ENCODE results near the gene RBM24. TPM values are rescaled to one million over a fixed set of nuclear protein-coding genes. Genes with fewer than 3 reads are reported as not detected.

RBM24 gene
- total and polyA plus RNA-seq, 2 donors (not counting 3 experiments of a cell fraction or from before 2014, with no cell fraction given) = 6.6 to 6.7 TPM

DNA sequence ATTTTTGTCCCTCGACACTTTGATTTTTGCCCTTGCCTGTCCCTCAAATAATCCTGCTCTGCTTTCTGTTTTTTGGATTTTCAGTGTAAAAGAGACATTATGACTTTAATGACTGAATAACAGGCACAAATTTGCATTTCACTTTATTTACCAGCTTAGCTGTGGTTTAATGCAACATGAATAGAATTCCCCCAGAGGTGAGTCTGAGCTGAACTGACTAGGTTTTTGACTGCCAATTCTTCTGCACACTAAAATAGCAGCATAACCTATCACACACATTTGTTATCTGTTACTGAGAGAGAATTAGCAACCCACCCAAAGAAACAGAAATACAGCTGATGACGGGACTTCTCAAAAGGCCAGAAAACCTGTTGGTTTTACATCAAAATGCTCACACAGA lies 3.9 kb upstream of the RBM24 start:
- CTCF ChIA-PET = no interaction called here
- H3K4me2 ChIP-seq (ENCODE audit: insufficient read depth, low read length) = no peak overlapping the region
- intact Hi-C loops (cut with micrococcal nuclease) = no loop called here

More for the DNA sequence above, 3.9 kb upstream of the RBM24 start:
- FAIRE-seq (no peak), DNase-seq (ENCODE audit: low read depth, low spot score) (no peak)
- dilution Hi-C loops (cut with MboI; ENCODE audit: extremely low pct_ligation_motif_present, low sequenced_read_pairs) = no loop called here
- H3K9me3 ChIP-seq (replicated peaks; ENCODE audit: control insufficient read depth, insufficient read depth, low read length) = no peaks in the 10 kb centered on the region
- TF ChIP-seq POLR2A (IDR thresholded peaks at IDR 0.05; ENCODE audit: low read depth, low read length) (no peak), MYC (IDR thresholded peaks at IDR 0.05; ENCODE audit: low read depth, low read length) (no peak), JUN (IDR thresholded peaks at IDR 0.05; ENCODE audit: borderline replicate concordance, insufficient read depth, insufficient read length, low read depth) (no peak), FOS (IDR thresholded peaks at IDR 0.05; ENCODE audit: borderline replicate concordance, insufficient read depth, low read length) (no peak), POLR2AphosphoS5 (IDR thresholded peaks at IDR 0.05; ENCODE audit: insufficient read depth, low read depth, low read length) (no peak), GATA2 (IDR thresholded peaks at IDR 0.05; ENCODE audit: insufficient read depth, insufficient read length, low read depth, low read length) (no peak), EZH2 (IDR thresholded peaks at IDR 0.05; ENCODE audit: borderline replicate concordance, low read depth, low read length, severe bottlenecking) (no peak)
- TF ChIP-seq, protein P1, sequence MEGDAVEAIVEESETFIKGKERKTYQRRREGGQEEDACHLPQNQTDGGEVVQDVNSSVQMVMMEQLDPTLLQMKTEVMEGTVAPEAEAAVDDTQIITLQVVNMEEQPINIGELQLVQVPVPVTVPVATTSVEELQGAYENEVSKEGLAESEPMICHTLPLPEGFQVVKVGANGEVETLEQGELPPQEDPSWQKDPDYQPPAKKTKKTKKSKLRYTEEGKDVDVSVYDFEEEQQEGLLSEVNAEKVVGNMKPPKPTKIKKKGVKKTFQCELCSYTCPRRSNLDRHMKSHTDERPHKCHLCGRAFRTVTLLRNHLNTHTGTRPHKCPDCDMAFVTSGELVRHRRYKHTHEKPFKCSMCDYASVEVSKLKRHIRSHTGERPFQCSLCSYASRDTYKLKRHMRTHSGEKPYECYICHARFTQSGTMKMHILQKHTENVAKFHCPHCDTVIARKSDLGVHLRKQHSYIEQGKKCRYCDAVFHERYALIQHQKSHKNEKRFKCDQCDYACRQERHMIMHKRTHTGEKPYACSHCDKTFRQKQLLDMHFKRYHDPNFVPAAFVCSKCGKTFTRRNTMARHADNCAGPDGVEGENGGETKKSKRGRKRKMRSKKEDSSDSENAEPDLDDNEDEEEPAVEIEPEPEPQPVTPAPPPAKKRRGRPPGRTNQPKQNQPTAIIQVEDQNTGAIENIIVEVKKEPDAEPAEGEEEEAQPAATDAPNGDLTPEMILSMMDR (IDR thresholded peaks at IDR 0.05; ENCODE audit: extremely low read depth in 1 of 2, insufficient read depth in 1 of 2, low read depth in 1 of 2, low read length in 2 of 2) = no peak
- TF ChIP-seq, protein P2, sequence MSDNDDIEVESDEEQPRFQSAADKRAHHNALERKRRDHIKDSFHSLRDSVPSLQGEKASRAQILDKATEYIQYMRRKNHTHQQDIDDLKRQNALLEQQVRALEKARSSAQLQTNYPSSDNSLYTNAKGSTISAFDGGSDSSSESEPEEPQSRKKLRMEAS (IDR thresholded peaks at IDR 0.05; ENCODE audit: insufficient read depth, insufficient read length) = no peak
- no peaks in the 10 kb centered on the region for H3K27me3 ChIP-seq (ENCODE audit: control insufficient read depth in 2 of 2, insufficient read depth in 2 of 2, low read length in 2 of 2)
- no peak overlapping the region for H3K4me3 ChIP-seq (replicated peaks in 1 of 3; ENCODE audit: insufficient read depth in 1 of 3, low read depth in 1 of 3, low read length in 3 of 3)
- POLR2A ChIA-PET = no interaction called here
- H3K36me3 ChIP-seq (ENCODE audit: control insufficient read depth in 2 of 2, extremely low read depth in 1 of 2, insufficient read depth in 2 of 2, low read length in 2 of 2) = no peaks in the 10 kb centered on the region
- BruUV-seq (replicated peaks) = no TSS peak
- no peak overlapping the region for H3K9ac ChIP-seq (replicated peaks; ENCODE audit: extremely low read depth, insufficient read depth, low read length)
- no peaks in the 10 kb centered on the region for H4K20me1 ChIP-seq (replicated peaks; ENCODE audit: control insufficient read depth, extremely low read depth, insufficient read depth, low read length)
- no peak overlapping the region for H3K27ac ChIP-seq (ENCODE audit: insufficient read depth, low read depth, low read length)
- no peaks in the 10 kb centered on the region for H3K79me2 ChIP-seq (ENCODE audit: control insufficient read depth, insufficient read depth, low read length)
- peaks cover 15% of the 10 kb centered on the region for H3K4me1 ChIP-seq (ENCODE audit: control insufficient read depth, extremely low read depth, insufficient read depth, low read length)
- no peaks in the 10 kb centered on the region for H3K9me1 ChIP-seq (replicated peaks; ENCODE audit: control insufficient read depth, extremely low read depth, insufficient read depth, low read length)
- H2AFZ ChIP-seq (ENCODE audit: low read depth, low read length) = no peak overlapping the region

All from endothelial cell of umbilical vein (primary cell).